ENCODE measurements around the gene STX10.

STX10 gene

GRCh38 chr19:13102666-13103580, 47.3 kb downstream of the STX10 start, which contains the start of gene LYL1:
LYL1 (minus strand) TSS chr19:13102858; CDS start chr19:13101171, 1,687 bp downstream.
- Mint-ChIP-seq H3K9me3 (no peaks in the 10 kb centered on the region), H3K4me3 (peak within 1 kb of the TSS; percentile 83), H3K27ac (peak within 1 kb of the TSS; percentile 70), H3K36me3 (no peaks in the 10 kb centered on the region), H3K4me1 (peaks cover 44% of the 10 kb centered on the region), H3K27me3 (peaks cover 3% of the 10 kb centered on the region)

GRCh38 chr19:13102416-13102665, 47.8 kb downstream of the STX10 start:
- Mint-ChIP-seq H3K4me3 (peak overlapping the region; percentile 71), H3K27me3 (peaks cover 3% of the 10 kb centered on the region), H3K27ac (no peak overlapping the region), H3K9me3 (no peaks in the 10 kb centered on the region), H3K36me3 (no peaks in the 10 kb centered on the region), H3K4me1 (peaks cover 44% of the 10 kb centered on the region)

GRCh38 chr19:13101590-13102415, 48.4 kb downstream of the STX10 start:
- H3K4me1 Mint-ChIP-seq = peaks cover 49% of the 10 kb centered on the region
- no peaks in the 10 kb centered on the region for H3K36me3 Mint-ChIP-seq
- peaks cover 6% of the 10 kb centered on the region for H3K27me3 Mint-ChIP-seq
- H3K27ac Mint-ChIP-seq = peak overlapping the region; percentile 70
- peak overlapping the region; percentile 71 for H3K4me3 Mint-ChIP-seq
- H3K9me3 Mint-ChIP-seq = no peaks in the 10 kb centered on the region

GRCh38 chr19:13100841-13101589, 49.2 kb downstream of the STX10 start:
- Mint-ChIP-seq H3K4me1 (peaks cover 51% of the 10 kb centered on the region), H3K27ac (no peak overlapping the region), H3K4me3 (peak overlapping the region; percentile 44), H3K9me3 (no peaks in the 10 kb centered on the region), H3K27me3 (peaks cover 9% of the 10 kb centered on the region), H3K36me3 (no peaks in the 10 kb centered on the region)

- H3K27ac Mint-ChIP-seq = peak overlapping the region; percentile 92
- no peaks in the 10 kb centered on the region for H3K9me3 Mint-ChIP-seq
- H3K27me3 Mint-ChIP-seq = peaks cover 10% of the 10 kb centered on the region
- no peaks in the 10 kb centered on the region for H3K36me3 Mint-ChIP-seq
- peak overlapping the region; percentile 79 for H3K4me3 Mint-ChIP-seq
- peaks cover 55% of the 10 kb centered on the region for H3K4me1 Mint-ChIP-seq
Observed at GRCh38 chr19:13100031-13100588, 50.1 kb downstream of the STX10 start.

- no peaks in the 10 kb centered on the region for H3K9me3 Mint-ChIP-seq
- H3K27ac Mint-ChIP-seq = peak overlapping the region; percentile 92
- peaks cover 11% of the 10 kb centered on the region for H3K27me3 Mint-ChIP-seq
- peaks cover 52% of the 10 kb centered on the region for H3K4me1 Mint-ChIP-seq
- no peaks in the 10 kb centered on the region for H3K36me3 Mint-ChIP-seq
- H3K4me3 Mint-ChIP-seq = peak overlapping the region; percentile 79
Observed at GRCh38 chr19:13099073-13099999, 50.8 kb downstream of the STX10 start.

- Mint-ChIP-seq H3K27me3 (peaks cover 13% of the 10 kb centered on the region), H3K4me3 (peak overlapping the region; percentile 79), H3K4me1 (peaks cover 51% of the 10 kb centered on the region), H3K36me3 (no peaks in the 10 kb centered on the region), H3K27ac (no peak overlapping the region), H3K9me3 (no peaks in the 10 kb centered on the region)
Observed at GRCh38 chr19:13098277-13099072, 51.7 kb downstream of the STX10 start.

- no peaks in the 10 kb centered on the region for H3K36me3 Mint-ChIP-seq
- H3K9me3 Mint-ChIP-seq = no peaks in the 10 kb centered on the region
- no peak overlapping the region for H3K4me3 Mint-ChIP-seq
- peaks cover 13% of the 10 kb centered on the region for H3K27me3 Mint-ChIP-seq
- no peak overlapping the region for H3K27ac Mint-ChIP-seq
- peaks cover 46% of the 10 kb centered on the region for H3K4me1 Mint-ChIP-seq
Observed at GRCh38 chr19:13097463-13098258, 52.5 kb downstream of the STX10 start.

- H3K36me3 Mint-ChIP-seq = no peaks in the 10 kb centered on the region
- peaks cover 42% of the 10 kb centered on the region for H3K4me1 Mint-ChIP-seq
- peaks cover 13% of the 10 kb centered on the region for H3K27me3 Mint-ChIP-seq
- H3K9me3 Mint-ChIP-seq = no peaks in the 10 kb centered on the region
- peak overlapping the region; percentile 73 for H3K4me3 Mint-ChIP-seq
- peak overlapping the region; percentile 51 for H3K27ac Mint-ChIP-seq
Observed at GRCh38 chr19:13097033-13097462, 53.1 kb downstream of the STX10 start.

GRCh38 chr19:13095934-13096927, 53.9 kb downstream of the STX10 start:
- peaks cover 34% of the 10 kb centered on the region for H3K4me1 Mint-ChIP-seq
- H3K36me3 Mint-ChIP-seq = no peaks in the 10 kb centered on the region
- H3K4me3 Mint-ChIP-seq = peak overlapping the region; percentile 51
- H3K27ac Mint-ChIP-seq = peak overlapping the region; percentile 11
- peaks cover 13% of the 10 kb centered on the region for H3K27me3 Mint-ChIP-seq
- H3K9me3 Mint-ChIP-seq = no peaks in the 10 kb centered on the region

GRCh38 chr19:13095393-13095784, 54.8 kb downstream of the STX10 start:
- Mint-ChIP-seq H3K36me3 (no peaks in the 10 kb centered on the region), H3K4me3 (no peak overlapping the region), H3K27me3 (peaks cover 13% of the 10 kb centered on the region), H3K4me1 (peaks cover 31% of the 10 kb centered on the region), H3K27ac (no peak overlapping the region), H3K9me3 (no peaks in the 10 kb centered on the region)

GRCh38 chr19:13094771-13095392, 55.3 kb downstream of the STX10 start:
- Mint-ChIP-seq H3K9me3 (no peaks in the 10 kb centered on the region), H3K4me1 (peaks cover 25% of the 10 kb centered on the region), H3K27ac (no peak overlapping the region), H3K27me3 (peaks cover 13% of the 10 kb centered on the region), H3K36me3 (no peaks in the 10 kb centered on the region), H3K4me3 (no peak overlapping the region)
